HEK293T (cell line): ENCODE data around the gene GPR107.

Experiments used
- CTCF ChIA-PET: fragments of 350-600 bp; formaldehyde crosslinking; extraction: SDS; loops from one replicate; lab custom pipeline; 2021; ENCODE audit warnings: antibody characterized with exemption, inconsistent platforms; lab: Yijun Ruan, JAX
- POLR2A ChIA-PET: fragments of 350-600 bp; formaldehyde crosslinking; extraction: SDS; loops from one replicate; lab custom pipeline; 2020; ENCODE audit warnings: antibody characterized with exemption, inconsistent platforms; lab: Yijun Ruan, JAX
- DNase-seq: peaks from one replicate; pipeline ENCODE4 v3.0.0; 2012; ENCODE audit warnings: mixed read lengths; ENCODE audit errors: extremely low spot score
- ARNT ChIP-seq: fragments of 450-650 bp; IDR thresholded peaks from 2 replicates; pipeline ENCODE4 v1.6.1; 2017; ENCODE audit warnings: mild to moderate bottlenecking
- BHLHE40 ChIP-seq: fragments of 450-650 bp; IDR thresholded peaks from 2 replicates; pipeline ENCODE4 v1.6.1; 2016; ENCODE audit warnings: mild to moderate bottlenecking, moderate library complexity, borderline replicate concordance
- CTBP1 ChIP-seq: fragments of 450-650 bp; IDR thresholded peaks from 2 replicates; pipeline ENCODE4 v1.6.1; 2016; ENCODE audit warnings: borderline replicate concordance
- ELF4 ChIP-seq: fragments of 450-650 bp; IDR thresholded peaks from 2 replicates; pipeline ENCODE4 v1.6.1; 2017; ENCODE audit warnings: antibody characterized with exemption
- FOXA1 ChIP-seq: fragments of 450-650 bp; IDR thresholded peaks from 2 replicates; pipeline ENCODE4 v1.6.1; 2016; ENCODE audit warnings: mild to moderate bottlenecking
- FOXK2 ChIP-seq: fragments of 450-650 bp; IDR thresholded peaks from 2 replicates; pipeline ENCODE4 v1.6.1; 2016; ENCODE audit warnings: mild to moderate bottlenecking
- FOXM1 ChIP-seq: fragments of 450-650 bp; IDR thresholded peaks from 2 replicates; pipeline ENCODE4 v1.6.1; 2017; ENCODE audit warnings: mild to moderate bottlenecking, borderline replicate concordance
- HDGF ChIP-seq: fragments of 450-650 bp; IDR thresholded peaks from 2 replicates; pipeline ENCODE4 v1.6.1; 2017; ENCODE audit warnings: antibody characterized with exemption, borderline replicate concordance
- L3MBTL2 ChIP-seq: fragments of 450-650 bp; conservative IDR thresholded peaks from 2 replicates; pipeline ENCODE4 v1.6.1; 2016; ENCODE audit warnings: mild to moderate bottlenecking
- LEF1 ChIP-seq: fragments of 450-650 bp; IDR thresholded peaks from 2 replicates; pipeline ENCODE4 v1.6.1; 2017; ENCODE audit warnings: mild to moderate bottlenecking, borderline replicate concordance
- NFRKB ChIP-seq: fragments of 450-650 bp; IDR thresholded peaks from 2 replicates; pipeline ENCODE4 v1.6.1; 2016; ENCODE audit warnings: mild to moderate bottlenecking, moderate library complexity
- SP1 ChIP-seq: fragments of 450-650 bp; IDR thresholded peaks from 2 replicates; pipeline ENCODE4 v1.6.1; 2017
- SUZ12 ChIP-seq: fragments of 450-650 bp; IDR thresholded peaks from 2 replicates; pipeline ENCODE4 v1.6.1; 2016; ENCODE audit warnings: mild to moderate bottlenecking
- TARDBP ChIP-seq: fragments of 450-650 bp; IDR thresholded peaks from 2 replicates; pipeline ENCODE4 v1.6.1; 2016
- ZNF384 ChIP-seq: fragments of 450-650 bp; IDR thresholded peaks from 2 replicates; pipeline ENCODE4 v1.6.1; 2016
- TF ChIP-seq, protein P1 (sequence below): fragments of 450-650 bp; IDR thresholded peaks from 2 replicates; pipeline ENCODE4 v1.6.1; 2016

The GPR107 gene

GRCh38 chr9:130022566-130023143, 31.1 kb upstream of the GPR107 start:
- CTCF ChIA-PET = no interaction called here
- POLR2A ChIA-PET = interaction anchor here (0.6 kb wide), 1 partner anchor 57 kb away, joined by 3 read pairs; no protein-coding TSS in a partner anchor
- DNase-seq = no peak
- TF ChIP-seq NFRKB (no peak), L3MBTL2 (no peak), TARDBP (no peak), ELF4 (no peak), ARNT (no peak), HDGF (no peak), ZNF384 (no peak), FOXA1 (no peak), LEF1 (no peak), SP1 (no peak), SUZ12 (no peak), CTBP1 (no peak)
- TF ChIP-seq, protein P1, sequence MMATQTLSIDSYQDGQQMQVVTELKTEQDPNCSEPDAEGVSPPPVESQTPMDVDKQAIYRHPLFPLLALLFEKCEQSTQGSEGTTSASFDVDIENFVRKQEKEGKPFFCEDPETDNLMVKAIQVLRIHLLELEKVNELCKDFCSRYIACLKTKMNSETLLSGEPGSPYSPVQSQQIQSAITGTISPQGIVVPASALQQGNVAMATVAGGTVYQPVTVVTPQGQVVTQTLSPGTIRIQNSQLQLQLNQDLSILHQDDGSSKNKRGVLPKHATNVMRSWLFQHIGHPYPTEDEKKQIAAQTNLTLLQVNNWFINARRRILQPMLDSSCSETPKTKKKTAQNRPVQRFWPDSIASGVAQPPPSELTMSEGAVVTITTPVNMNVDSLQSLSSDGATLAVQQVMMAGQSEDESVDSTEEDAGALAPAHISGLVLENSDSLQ = no peak

DNA sequence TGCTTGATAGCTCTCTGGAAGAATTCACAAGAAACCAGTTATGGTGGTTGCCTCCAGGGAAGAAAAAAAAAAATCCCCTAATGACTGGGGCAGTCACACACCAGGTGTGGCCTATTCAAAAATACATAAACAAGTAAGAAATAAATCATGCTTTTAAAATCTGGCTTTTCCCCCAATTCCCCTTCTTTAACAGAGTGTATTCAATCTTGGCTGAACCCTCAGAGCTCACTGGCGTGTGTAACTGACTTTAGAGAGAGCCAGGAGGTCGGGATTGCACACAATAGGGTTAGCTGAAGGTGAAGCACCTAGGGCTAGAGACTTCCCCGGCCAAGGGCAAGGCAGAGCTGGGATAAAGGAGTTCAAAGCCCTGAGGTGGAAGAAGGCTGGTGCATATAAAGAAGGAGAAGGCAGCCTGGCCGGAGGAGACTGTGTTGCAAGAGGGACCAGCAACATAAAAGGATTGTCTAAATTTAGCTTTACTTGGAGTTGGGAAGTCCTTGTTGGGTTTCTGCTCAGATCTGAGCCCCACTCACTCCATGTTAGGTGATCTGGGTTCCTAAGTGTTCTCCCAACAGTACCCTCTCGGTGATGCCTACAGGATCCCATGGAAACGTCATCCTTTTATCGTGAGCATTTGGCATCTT, 30.4 kb upstream of the GPR107 start:
- ChIA-PET CTCF (no interaction called here), POLR2A (interaction anchor here (0.6 kb wide), 1 partner anchor 57 kb away, joined by 3 read pairs; no protein-coding TSS in a partner anchor)
- DNase-seq = no peak
- TF ChIP-seq BHLHE40 = no peak
- TF ChIP-seq TARDBP = no peak
- no peak for TF ChIP-seq HDGF
- no peak for TF ChIP-seq FOXM1

GRCh38 chr9:130023994-130024596, 29.6 kb upstream of the GPR107 start:
- no peak for DNase-seq
- ChIA-PET POLR2A (no interaction called here), CTCF (no interaction called here)
- TF ChIP-seq TARDBP (no peak), FOXM1 (no peak), L3MBTL2 (no peak), ELF4 (no peak), LEF1 (no peak), BHLHE40 (no peak), FOXA1 (no peak), NFRKB (no peak)
- TF ChIP-seq, protein P1 = no peak

DNA sequence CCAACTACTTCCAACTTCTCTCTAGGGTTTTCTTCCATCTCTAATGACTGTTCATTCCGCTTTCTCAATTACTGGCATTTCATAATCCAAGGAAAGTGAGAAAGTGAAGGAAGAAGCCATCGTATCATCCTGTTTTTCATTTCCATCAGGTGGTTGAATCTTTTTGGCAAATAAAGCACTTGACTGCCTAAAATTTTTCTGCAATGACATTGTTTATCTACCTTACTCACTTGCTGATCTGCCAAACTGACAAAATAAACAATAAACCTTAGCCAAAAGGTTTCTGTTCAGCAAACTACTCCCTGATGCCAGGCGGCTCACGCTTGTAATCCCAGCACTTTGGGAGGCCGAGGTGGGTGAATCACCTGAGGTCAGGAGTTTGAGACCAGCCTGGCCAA, 29.1 kb upstream of the GPR107 start:
- POLR2A ChIA-PET = no interaction called here
- no peak for TF ChIP-seq TARDBP
- no peak for TF ChIP-seq SUZ12
- TF ChIP-seq FOXM1 = no peak
- TF ChIP-seq HDGF = no peak
- TF ChIP-seq, protein P1 = no peak
- TF ChIP-seq BHLHE40 = no peak
- no peak for TF ChIP-seq FOXK2
- TF ChIP-seq ARNT = no peak
- TF ChIP-seq SP1 = no peak
- TF ChIP-seq ZNF384 = no peak
- CTCF ChIA-PET = no interaction called here
- DNase-seq = no peak

DNA sequence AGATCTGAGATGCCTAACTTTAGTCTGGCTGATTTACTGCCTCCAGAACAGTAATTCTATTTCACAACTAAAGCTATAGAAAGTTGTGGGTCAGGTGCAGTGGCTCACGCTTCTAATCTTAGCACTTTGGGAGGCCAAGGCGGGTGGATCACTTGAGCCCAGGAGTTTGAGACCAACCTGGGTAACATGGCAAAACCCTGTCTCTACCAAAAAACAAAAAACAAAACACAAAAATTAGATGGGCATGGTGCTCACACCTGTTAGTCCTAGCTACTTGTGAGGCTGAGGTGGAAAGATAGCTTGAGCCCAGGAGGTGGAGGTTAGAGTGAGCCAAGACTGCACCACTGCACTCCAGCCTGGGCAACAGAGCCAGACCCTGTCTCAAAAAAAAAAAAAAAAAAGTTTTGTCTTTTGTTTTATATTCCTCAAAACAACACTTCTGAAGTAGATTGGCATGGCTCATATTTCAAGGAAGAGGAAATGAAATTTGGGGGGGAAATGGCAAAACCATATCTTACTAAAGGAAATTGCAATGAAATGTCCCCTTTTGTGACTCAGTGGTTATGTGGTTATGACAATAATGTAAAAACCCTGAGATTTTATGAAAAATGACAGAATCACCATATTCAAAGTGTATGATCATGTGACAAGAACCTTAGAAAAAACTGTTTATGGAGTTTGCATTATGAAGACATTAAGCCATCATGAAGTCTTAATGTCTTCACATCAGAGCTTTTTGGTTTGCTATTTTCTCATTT, 26.9 kb upstream of the GPR107 start:
- DNase-seq = no peak
- TF ChIP-seq ARNT = no peak
- no peak for TF ChIP-seq LEF1
- TF ChIP-seq NFRKB = no peak
- TF ChIP-seq FOXA1 = no peak
- no peak for TF ChIP-seq SUZ12
- no peak for TF ChIP-seq ZNF384
- TF ChIP-seq L3MBTL2 = no peak
- TF ChIP-seq FOXM1 = no peak
- no peak for TF ChIP-seq CTBP1
- TF ChIP-seq SP1 = no peak
- TF ChIP-seq HDGF = no peak
- TF ChIP-seq FOXK2 = no peak
- TF ChIP-seq BHLHE40 = no peak
- no peak for TF ChIP-seq TARDBP
- TF ChIP-seq ELF4 = no peak
- TF ChIP-seq, protein P1 = no peak
- POLR2A ChIA-PET = interaction anchor here (1.2 to 1.6 kb wide), 2 partner anchors 9 to 18 kb away, joined by 3 read pairs; no protein-coding TSS in a partner anchor
- CTCF ChIA-PET = interaction anchor here (0.6 to 0.7 kb wide), 2 partner anchors 140 to 193 kb away, joined by 3 to 4 read pairs; no protein-coding TSS in a partner anchor
